A549 (cell line): ENCODE data around the gene DPYSL3.

Experiments used
- EP300 ChIP-seq, 2 experiments: fragments of >200 bp; sonication (Bioruptor Twin); formaldehyde crosslinking; IDR thresholded peaks; 2 replicates in 1 of 2; 3 replicates in 1 of 2; pipeline ENCODE4 v1.6.1; 2016 to 2017
- TF ChIP-seq, protein P1 (sequence below): fragments of >200 bp; sonication (Bioruptor Twin); formaldehyde crosslinking; IDR thresholded peaks from 3 replicates; pipeline ENCODE4 v1.5.1; 2016

DNA sequence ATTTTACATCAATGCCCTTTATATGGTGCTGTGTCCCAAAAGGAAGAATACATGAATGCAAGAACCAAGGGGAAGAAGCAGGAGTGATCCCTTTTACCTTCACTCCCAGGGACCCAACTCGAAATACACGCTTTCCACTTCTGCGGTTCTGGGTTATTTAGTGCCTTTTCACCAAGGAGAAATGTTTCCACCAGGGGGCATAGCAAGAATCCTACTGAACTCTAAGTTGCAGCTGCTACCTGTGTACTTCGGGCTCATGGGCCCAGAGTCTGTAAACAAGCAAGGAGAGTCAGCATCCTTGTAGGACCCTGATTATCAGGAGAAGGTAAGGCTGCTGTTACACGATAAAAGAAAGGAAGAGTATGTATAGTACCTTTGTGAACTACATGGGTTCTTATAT lies 45.7 kb downstream of the DPYSL3 start:
- TF ChIP-seq, protein P1, sequence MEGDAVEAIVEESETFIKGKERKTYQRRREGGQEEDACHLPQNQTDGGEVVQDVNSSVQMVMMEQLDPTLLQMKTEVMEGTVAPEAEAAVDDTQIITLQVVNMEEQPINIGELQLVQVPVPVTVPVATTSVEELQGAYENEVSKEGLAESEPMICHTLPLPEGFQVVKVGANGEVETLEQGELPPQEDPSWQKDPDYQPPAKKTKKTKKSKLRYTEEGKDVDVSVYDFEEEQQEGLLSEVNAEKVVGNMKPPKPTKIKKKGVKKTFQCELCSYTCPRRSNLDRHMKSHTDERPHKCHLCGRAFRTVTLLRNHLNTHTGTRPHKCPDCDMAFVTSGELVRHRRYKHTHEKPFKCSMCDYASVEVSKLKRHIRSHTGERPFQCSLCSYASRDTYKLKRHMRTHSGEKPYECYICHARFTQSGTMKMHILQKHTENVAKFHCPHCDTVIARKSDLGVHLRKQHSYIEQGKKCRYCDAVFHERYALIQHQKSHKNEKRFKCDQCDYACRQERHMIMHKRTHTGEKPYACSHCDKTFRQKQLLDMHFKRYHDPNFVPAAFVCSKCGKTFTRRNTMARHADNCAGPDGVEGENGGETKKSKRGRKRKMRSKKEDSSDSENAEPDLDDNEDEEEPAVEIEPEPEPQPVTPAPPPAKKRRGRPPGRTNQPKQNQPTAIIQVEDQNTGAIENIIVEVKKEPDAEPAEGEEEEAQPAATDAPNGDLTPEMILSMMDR = peak; percentile 33
- TF ChIP-seq EP300 (IDR thresholded peaks at IDR 0.05) = no peak
